GM12801 (cell line): ENCODE results near the gene ACOT8.

Experiments used
- TF ChIP-seq, protein P1 (sequence below): IDR thresholded peaks from one replicate; pipeline ENCODE4 v1.5.1; 2011; ENCODE audit warnings: control low read depth; ENCODE audit not compliant: insufficient read length; ENCODE audit errors: extremely low read depth

ACOT8 gene

DNA sequence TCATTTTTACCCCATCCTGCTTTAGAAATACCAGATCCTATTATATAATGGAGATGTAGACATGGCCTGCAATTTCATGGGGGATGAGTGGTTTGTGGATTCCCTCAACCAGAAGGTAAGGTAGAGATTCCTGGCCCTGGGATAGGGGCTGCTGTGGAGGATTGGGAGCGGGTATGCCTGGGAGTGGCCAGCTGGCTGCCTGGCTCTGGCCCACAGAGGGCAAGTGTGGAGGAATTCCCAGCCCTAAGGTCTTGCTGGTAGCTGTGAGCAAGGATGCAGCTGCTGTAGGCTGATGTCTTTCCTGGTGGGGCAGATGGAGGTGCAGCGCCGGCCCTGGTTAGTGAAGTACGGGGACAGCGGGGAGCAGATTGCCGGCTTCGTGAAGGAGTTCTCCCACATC, 40.5 kb upstream of the ACOT8 start:
- TF ChIP-seq, protein P1, sequence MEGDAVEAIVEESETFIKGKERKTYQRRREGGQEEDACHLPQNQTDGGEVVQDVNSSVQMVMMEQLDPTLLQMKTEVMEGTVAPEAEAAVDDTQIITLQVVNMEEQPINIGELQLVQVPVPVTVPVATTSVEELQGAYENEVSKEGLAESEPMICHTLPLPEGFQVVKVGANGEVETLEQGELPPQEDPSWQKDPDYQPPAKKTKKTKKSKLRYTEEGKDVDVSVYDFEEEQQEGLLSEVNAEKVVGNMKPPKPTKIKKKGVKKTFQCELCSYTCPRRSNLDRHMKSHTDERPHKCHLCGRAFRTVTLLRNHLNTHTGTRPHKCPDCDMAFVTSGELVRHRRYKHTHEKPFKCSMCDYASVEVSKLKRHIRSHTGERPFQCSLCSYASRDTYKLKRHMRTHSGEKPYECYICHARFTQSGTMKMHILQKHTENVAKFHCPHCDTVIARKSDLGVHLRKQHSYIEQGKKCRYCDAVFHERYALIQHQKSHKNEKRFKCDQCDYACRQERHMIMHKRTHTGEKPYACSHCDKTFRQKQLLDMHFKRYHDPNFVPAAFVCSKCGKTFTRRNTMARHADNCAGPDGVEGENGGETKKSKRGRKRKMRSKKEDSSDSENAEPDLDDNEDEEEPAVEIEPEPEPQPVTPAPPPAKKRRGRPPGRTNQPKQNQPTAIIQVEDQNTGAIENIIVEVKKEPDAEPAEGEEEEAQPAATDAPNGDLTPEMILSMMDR: no peak

DNA sequence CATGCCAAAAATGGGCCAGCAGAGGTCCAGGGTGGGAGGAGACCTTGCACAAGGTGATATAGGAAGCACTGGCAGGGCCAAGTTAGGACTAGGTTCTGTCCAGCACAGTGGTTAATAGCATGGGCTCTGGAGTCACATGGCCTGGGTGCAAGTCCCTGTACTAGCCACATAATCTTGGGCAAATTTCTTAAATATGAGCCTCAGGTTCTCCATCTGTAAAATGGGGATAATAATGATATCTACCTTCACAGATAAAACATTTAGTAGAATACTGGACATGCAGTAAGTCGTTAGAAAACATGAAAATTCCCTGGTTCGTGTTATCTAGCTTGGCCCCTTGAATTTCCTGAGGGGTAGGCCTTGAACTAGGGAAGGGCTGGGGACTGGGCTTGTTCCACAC, 40.1 kb upstream of the ACOT8 start:
- TF ChIP-seq, protein P1: no peak

DNA sequence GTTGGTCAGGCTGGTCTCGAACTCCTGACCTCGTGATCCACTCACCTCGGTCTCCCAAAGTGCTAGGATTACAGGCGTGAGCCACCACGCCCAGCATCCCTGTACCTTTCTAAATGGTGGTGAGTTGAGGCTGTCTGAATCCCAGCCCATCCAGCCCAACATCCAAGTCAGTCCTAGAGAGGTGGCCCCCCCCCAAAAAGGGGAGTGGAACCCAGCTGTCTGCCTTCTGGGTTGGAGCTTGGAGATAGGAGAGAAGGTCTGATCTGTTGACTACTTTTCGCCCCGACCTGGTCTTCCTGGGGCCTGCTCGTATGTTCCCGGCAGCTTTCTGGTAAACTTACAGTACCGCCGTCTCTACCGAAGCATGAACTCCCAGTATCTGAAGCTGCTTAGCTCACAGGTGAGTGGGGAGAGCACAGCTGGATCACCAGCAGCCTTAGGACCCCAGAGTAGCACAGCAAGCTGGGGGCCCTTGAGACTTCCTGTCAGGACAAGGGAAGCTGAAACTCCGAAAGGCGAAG, 39.5 kb upstream of the ACOT8 start:
- TF ChIP-seq, protein P1: no peak

DNA sequence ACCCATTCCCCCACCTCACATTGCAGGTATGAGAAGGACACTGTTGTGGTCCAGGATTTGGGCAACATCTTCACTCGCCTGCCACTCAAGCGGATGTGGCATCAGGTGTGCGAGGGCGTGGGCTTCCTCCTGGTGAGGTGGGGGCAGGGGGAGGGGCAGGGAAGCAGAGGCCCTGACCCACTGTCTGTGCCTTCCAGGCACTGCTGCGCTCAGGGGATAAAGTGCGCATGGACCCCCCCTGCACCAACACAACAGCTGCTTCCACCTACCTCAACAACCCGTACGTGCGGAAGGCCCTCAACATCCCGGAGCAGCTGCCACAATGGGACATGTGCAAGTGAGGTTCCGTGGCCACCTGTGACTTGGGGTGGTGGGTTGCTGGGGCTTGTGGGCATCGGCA, 37.6 kb upstream of the ACOT8 start:
- TF ChIP-seq, protein P1: no peak

DNA sequence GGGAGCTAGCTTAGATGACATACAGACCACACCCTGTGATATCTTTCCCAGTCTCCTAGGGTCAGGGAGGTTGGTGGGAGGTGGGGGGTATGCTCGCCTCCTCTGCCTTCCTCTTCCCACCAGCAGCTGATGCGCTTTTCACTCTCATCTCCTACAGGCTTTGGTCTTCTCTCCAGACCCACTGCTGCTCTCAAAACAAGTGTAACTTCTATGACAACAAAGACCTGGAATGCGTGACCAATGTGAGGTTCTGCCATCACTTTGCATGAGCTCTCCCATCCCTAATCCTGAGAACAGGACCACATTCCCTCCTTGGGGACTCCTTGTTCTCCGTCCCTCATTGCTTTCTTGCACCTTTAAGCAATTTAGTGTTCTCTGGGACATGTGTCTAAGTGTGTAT, 36.6 kb upstream of the ACOT8 start:
- TF ChIP-seq, protein P1: no peak

DNA sequence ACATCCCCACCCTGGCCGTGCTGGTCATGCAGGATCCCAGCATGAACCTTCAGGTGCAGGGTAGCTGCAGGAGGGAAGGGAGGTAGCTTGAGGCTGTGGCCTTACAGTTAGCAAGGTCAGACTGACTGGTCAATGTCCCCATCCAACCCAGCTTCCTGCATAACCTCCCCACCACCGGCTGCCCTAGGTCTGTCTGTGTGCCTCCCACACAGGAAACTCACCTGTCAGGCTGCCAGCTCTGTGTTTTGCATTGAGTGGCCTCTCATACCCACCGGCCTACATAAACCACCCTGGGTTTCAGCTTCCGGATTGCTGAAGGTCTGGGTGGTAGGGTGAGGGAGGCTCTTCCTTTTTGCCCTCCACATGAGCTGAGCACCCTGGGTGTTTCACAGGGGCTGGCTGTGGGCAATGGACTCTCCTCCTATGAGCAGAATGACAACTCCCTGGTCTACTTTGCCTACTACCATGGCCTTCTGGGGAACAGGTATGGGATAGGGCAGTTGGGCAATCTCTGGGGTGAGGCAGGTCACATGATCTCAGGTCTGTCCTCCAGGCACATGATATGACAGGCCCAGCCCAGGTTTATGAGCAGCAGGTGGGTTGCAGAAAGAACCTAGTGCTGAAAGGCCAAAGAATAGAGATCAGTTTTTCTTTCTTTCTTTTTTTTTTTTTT, 35.8 kb upstream of the ACOT8 start:
- TF ChIP-seq, protein P1: no peak

DNA sequence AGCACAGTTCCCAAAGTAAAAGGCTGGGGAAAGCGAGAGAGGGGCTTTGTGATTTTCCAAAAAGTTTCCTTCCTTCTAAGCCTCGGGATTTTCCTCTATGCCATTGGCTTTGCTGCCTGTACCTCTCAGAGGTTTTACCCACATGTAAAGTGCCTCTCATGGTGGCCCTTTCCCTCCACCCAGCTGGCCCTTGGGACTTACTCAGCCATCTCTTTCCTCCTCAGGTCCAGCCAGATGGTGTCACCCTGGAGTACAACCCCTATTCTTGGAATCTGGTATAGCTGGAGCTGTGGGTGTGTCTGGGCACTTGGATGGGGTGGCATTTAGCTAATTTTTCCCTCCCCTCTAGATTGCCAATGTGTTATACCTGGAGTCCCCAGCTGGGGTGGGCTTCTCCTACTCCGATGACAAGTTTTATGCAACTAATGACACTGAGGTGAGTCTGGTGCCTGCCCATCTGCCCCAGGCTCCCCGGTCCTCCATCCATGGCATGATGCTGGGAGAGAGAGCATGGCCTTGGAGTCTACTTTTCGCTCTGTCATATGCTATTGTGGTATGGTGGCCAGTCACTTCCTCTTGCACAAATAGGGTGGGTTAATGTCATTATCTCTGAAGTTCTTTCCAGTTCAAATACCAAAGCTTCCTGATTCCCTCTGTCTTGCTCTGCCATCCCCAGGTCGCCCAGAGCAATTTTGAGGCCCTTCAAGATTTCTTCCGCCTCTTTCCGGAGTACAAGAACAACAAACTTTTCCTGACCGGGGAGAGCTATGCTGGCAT, 35.0 kb upstream of the ACOT8 start:
- TF ChIP-seq, protein P1: no peak
